Muscle of leg (tissue), 11 donors: Measurements from ENCODE around the gene VSTM5. TPM values are rescaled to one million over a fixed set of nuclear protein-coding genes. Genes with fewer than 3 reads are reported as not detected.

Experiments used
- DNase-seq: peaks from one replicate; pipeline ENCODE4 v3.0.0; 2013
- H3K27ac ChIP-seq: one replicate; pipeline ENCODE4 v1.5.1; 2013; ENCODE audit warnings: mild to moderate bottlenecking, low read length, control low read depth
- H3K27me3 ChIP-seq: one replicate; pipeline ENCODE4 v1.6.1; 2013; ENCODE audit warnings: low read length; ENCODE audit not compliant: control insufficient read depth, insufficient read depth
- H3K36me3 ChIP-seq: one replicate; pipeline ENCODE4 v1.6.1; 2013; ENCODE audit warnings: low read length; ENCODE audit not compliant: control insufficient read depth, insufficient read depth
- H3K4me1 ChIP-seq: one replicate; pipeline ENCODE4 v1.6.1; 2013; ENCODE audit warnings: low read length; ENCODE audit not compliant: control insufficient read depth, insufficient read depth
- H3K4me3 ChIP-seq: one replicate; pipeline ENCODE4 v1.5.1; 2013; ENCODE audit warnings: low read length, control low read depth
- H3K9me3 ChIP-seq: replicated peaks from 2 replicates; pipeline ENCODE4 v1.6.1; 2013; ENCODE audit warnings: low read depth, low read length; ENCODE audit not compliant: control insufficient read depth
- WGBS: methylation state at CpG from one replicate; pipeline ENCODE4 v1.1.5; 2013; ENCODE audit warnings: missing lambda C conversion rate; ENCODE audit not compliant: insufficient coverage; 5-methylcytosine and 5-hydroxymethylcytosine counted together
- polyA plus RNA-seq, 8 donors: library from polyadenylated mRNA; unstranded; fragments of 120-200 nt; gene quantifications; one replicate each; pipeline versions ENCODE4 v1.2.1 to v1.2.3, GENCODE V29; 2013; ENCODE audit warnings: inconsistent platforms in 1 of 8, low replicate concordance in 1 of 8; ENCODE audit not compliant: insufficient read length in 8 of 8, insufficient read depth in 1 of 8
- total RNA-seq: library from RNA; stranded (reverse); fragments of 120-200 nt; gene quantifications from one replicate; pipeline ENCODE4 v1.2.4, GENCODE V29; 2013

VSTM5 gene
- total and polyA plus RNA-seq, 9 donors = 0.16 to 1.1 (median 0.27) TPM

DNA sequence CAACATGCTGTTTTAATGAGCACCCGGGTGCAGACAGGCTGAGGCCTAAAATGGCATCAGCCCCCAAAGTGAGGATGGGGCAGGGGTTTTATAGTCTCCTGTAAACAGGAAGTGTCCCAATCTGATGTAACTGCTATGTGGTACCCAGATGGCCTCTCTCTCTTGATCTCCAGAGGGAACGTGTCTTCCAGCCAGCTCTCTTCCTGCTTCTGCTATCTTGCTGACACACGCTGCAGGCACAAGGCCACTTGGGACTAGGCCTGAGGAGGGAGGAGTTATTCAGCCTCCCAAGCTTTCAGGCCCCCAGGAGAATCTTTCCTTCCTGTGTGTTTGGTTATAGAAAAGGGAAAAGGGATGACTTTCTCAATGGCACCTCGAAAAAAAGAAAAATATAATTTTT lies 11.4 kb upstream of the VSTM5 start:
- Histone ChIP-seq H3K9me3 (no peaks in the 10 kb centered on the region), H3K27me3 (no peaks in the 10 kb centered on the region), H3K36me3 (no peaks in the 10 kb centered on the region), H3K4me1 (no peaks in the 10 kb centered on the region), H3K27ac (no peak overlapping the region), H3K4me3 (no peak overlapping the region)
- 50% methylated on average over 2 of the region's 4 CpGs for WGBS
- DNase-seq = no peak

DNA sequence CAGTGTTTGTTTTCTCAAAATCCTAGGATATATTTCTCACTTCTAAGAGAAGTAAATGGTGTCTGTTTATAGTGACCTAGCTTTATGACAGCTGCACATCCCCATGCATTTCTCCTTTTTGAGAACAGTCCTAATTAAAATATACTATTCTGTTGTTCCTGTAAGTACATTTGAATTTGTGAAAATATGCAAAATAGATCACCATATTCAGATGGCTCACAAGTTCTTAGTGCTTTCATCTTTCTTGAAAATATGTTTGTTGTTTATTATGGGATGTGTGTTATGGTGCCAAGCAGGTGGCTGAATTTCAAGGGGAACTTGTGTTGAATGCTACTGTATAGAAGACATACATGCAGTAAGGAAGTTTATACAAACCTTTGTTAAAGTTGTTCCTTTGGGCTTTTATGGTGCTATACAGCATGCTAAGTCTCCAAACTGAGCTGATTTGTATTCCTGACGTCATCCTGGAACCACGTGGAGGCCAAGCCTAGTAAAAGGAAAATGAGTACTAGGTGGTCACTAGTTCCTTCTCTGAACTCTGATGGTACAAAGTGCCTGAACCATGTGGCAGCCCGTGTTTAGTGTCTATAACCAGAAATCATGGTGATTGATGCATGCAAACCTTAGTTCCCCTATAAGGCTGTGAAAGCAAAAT lies 7.8 kb upstream of the VSTM5 start:
- 0% methylated on average over 2 of the region's 3 CpGs for WGBS
- H3K27me3 ChIP-seq = no peaks in the 10 kb centered on the region
- no peak overlapping the region for H3K27ac ChIP-seq
- H3K36me3 ChIP-seq = no peaks in the 10 kb centered on the region
- H3K9me3 ChIP-seq = no peaks in the 10 kb centered on the region
- H3K4me1 ChIP-seq = no peaks in the 10 kb centered on the region
- DNase-seq = peak; percentile 30
- no peak overlapping the region for H3K4me3 ChIP-seq

DNA sequence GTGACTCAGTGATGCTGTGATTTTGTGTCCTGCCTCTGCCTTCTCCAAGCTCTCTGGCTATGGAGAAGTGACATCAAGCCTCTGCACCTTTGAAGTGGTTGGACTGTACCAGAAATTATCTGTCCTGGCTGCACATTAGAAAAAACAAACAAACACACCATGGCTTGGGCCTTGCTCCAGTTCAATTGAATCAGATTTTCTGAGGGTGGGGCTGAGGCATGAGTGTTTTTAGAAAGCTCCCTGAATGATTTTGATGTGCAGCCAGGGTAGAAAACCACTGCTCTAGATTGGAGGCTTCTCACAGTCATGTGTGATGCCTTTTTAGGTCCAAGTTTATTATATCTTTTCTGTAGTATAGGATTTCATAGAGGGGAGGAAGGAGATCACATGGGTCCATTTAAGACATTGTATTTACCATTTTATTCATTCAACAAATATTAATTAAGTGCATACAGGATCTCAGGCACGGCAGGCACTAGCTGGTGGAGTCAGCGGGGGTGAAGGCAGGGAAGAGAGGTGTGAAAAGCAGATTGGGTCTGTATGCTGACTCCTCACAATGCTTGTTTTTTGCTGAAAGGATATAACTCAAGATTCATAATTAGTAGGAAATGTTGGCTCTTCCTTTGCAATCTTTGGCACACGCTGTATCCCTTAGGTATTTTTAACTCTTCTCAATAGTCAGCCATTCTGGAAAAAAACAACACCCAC lies 7.1 kb upstream of the VSTM5 start:
- Histone ChIP-seq H3K27ac (no peak overlapping the region), H3K36me3 (no peaks in the 10 kb centered on the region), H3K27me3 (no peaks in the 10 kb centered on the region), H3K9me3 (no peaks in the 10 kb centered on the region), H3K4me3 (no peak overlapping the region), H3K4me1 (no peaks in the 10 kb centered on the region)
- WGBS = 36% methylated on average over 2 of the region's 3 CpGs
- peak; percentile 60 for DNase-seq

DNA sequence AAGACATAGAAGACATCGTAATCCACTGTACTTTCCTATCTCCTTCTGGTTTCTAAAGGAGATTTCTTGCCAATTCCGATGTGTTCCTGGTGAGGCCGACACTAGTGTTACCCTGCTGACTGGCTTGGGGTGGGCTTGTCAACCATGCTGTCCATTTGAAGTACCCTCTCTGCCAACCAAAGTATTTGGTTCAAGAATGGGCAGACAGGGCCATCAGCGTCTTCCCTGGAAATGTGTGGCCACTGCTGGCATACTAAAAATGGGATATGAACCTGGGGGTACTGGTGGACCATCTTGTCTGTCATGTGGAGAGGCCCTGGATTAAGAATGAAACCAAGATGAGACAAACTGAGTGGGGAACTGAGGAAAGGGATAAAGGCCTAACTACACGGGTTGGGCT lies 1.8 kb upstream of the VSTM5 start:
- Histone ChIP-seq H3K27ac (no peak overlapping the region), H3K4me3 (no peak overlapping the region), H3K9me3 (no peaks in the 10 kb centered on the region), H3K27me3 (no peaks in the 10 kb centered on the region), H3K36me3 (no peaks in the 10 kb centered on the region), H3K4me1 (peaks cover 6% of the 10 kb centered on the region)
- no peak for DNase-seq
- WGBS = 93% methylated on average over 4 of the region's 5 CpGs

DNA sequence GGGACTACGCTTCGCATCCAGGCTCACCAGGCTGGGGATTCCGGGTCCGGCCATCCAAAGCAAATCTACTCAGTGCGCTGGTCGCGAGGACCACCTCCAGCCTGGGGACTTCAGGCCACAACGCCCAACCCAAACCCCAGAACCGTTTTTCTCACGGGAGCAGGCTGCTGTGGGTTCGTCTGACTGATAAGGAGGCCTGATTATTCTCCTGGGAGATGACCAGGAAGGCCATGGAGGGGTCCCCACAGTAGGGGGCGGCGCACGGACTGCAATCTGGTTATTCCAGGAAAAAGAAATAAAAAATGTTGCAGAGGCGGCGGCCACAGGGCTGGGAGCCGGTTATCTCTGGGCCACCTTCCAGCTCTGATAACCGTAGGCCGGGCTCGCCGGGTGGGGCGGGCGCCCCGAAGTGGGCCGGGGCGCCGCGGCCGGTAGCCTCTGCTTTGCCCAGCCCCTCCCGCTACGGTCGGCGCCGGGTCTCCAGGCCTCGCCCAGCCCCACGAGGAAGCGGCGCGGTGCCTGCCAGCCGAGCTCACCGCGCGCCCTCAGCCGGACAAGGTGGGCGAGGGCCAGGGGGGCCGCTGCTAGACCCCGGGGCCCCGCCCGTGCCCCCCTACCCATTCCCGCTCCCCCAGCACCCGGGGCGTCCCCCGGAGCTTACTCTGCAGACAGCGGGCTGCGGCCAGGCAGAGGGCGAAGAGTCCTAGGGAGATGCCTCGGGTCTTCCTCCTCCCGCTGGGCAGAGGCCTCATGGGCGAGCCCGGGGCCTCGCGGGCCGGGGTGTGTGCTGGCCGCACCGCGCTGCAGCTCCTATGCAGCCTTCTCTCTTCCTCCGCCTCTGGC lies 446 bp downstream of the VSTM5 start:
- peak overlapping the region; percentile 41 for H3K4me3 ChIP-seq
- peak; percentile 29 for DNase-seq
- H3K27ac ChIP-seq = no peak overlapping the region
- peaks cover 6% of the 10 kb centered on the region for H3K4me1 ChIP-seq
- 13% methylated on average over 44 of the region's 67 CpGs for whole genome bisulfite sequencing
- H3K36me3 ChIP-seq = no peaks in the 10 kb centered on the region
- no peaks in the 10 kb centered on the region for H3K9me3 ChIP-seq
- H3K27me3 ChIP-seq = no peaks in the 10 kb centered on the region

DNA sequence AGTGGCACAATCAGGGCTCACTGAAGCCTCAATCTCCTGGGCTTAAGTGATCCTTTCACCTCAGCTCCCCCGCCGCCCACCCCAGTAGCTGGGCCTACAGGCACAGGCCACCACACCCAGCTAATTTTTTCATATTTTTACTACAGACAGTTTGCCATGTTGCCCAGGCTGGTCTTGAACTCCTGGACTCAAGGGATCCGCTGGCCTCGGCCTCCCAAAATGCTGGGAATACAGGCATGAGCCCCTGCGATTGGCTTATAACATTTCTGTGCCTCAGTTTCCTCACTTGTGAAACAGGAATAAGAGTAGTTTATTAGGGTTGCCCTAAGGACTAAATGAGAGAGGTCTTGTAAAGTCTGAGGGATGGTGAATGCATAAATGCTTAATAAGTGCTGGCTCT lies 1.2 kb downstream of the VSTM5 start:
- Histone ChIP-seq H3K4me3 (no peak overlapping the region), H3K9me3 (no peaks in the 10 kb centered on the region), H3K4me1 (peaks cover 6% of the 10 kb centered on the region), H3K27ac (no peak overlapping the region), H3K36me3 (no peaks in the 10 kb centered on the region), H3K27me3 (no peaks in the 10 kb centered on the region)
- WGBS = 95% methylated on average over 3 of the region's 5 CpGs
- DNase-seq = no peak

DNA sequence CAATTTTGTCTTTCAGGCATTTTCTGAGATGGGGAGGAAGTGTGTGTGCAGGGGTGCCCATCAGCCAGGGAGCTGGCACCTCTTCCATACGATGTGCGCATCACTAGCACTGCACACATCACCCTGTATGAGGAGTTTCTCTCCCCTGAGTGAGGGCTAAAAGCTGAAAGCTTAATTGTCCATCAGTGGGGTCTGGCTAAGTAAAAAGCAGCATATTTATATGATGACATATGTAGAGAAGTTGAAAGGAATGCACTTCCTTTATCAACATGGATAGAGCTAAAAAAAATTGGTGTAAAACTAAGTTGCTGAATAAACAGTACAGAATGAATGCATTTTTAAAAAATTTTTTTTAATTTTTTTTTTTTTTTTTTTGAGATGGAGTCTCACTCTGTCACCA lies 4.0 kb downstream of the VSTM5 start:
- no peak for DNase-seq
- no CpG with 5 or more reads among the region's 2 CpGs for WGBS
- H3K4me3 ChIP-seq = no peak overlapping the region
- H3K9me3 ChIP-seq = no peaks in the 10 kb centered on the region
- H3K27me3 ChIP-seq = no peaks in the 10 kb centered on the region
- H3K36me3 ChIP-seq = no peaks in the 10 kb centered on the region
- no peak overlapping the region for H3K27ac ChIP-seq
- H3K4me1 ChIP-seq = peaks cover 6% of the 10 kb centered on the region

DNA sequence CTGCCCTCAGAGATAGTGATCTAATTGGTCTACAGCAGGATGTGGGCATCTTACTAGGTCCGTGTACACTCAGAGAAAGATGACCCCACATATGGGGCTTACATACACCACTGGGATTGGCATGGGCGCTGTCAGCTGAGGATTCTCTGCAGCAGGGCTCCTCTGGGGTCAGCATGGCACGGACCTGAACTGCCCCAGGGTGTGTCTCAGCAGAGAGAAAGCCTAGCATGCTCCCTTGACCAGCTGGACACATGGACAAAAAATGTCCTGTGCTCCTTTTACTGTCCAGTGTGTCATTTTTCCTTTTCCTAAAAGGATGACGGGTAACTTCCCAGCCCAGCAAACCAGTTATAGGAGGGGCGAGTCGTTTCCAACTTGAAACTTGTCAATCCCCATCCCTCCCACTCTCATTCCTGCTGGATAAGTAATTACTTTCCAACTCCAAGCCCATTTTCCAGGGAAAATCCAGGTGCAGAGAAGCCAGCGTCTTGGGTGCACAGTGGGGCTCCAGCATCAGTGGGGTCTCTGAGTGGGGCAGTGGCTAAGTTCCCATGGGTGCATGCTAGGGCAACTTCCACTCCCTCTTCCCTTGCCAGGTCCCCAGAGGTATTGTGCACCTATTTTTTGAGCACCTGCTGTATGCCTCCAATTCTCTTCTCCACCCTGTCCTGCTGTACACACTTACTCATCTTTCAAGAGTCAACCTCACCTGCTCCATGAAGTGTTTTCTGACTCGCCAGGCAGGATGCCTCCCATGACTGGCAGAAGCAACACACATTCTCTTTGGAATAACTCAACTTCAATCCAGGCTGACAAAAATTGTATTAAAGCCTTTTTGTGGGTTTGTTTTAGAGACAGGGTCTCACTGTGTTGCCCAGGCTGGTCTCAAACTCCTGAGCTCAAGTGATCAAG lies 5.0 kb downstream of the VSTM5 start:
- 58% methylated on average over 6 of the region's 8 CpGs for WGBS
- Histone ChIP-seq H3K9me3 (no peaks in the 10 kb centered on the region), H3K4me1 (peaks cover 4% of the 10 kb centered on the region), H3K27me3 (no peaks in the 10 kb centered on the region), H3K4me3 (no peak overlapping the region), H3K27ac (no peak overlapping the region), H3K36me3 (no peaks in the 10 kb centered on the region)
- no peak for DNase-seq

DNA sequence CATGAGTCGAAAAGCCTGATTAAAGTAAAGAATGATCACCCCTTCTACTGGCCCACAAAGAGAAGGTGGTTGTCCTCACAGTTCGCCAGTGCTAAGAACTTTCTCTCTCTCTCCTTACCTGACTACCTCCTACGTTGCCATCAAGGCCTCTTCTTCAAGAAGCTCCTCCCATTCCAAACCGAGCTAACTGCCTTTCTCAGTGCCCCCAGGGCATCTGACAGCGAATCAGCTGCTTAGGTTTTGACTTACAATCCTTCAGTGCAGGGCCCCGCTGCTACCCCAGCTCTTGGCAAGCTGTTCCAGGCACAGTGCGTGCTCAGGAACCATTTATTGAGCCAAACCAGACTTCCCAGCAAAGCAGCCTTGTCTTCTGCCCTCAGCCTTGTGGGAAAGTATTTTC lies 5.8 kb downstream of the VSTM5 start:
- Histone ChIP-seq H3K27ac (no peak overlapping the region), H3K4me3 (no peak overlapping the region), H3K4me1 (peaks cover under 1% of the 10 kb centered on the region), H3K27me3 (no peaks in the 10 kb centered on the region), H3K9me3 (no peaks in the 10 kb centered on the region), H3K36me3 (no peaks in the 10 kb centered on the region)
- WGBS = 59% methylated on average over 6 of the region's 7 CpGs
- no peak for DNase-seq
